DOHH2 (cell line): ENCODE results near the gene FAM83E.

Experiments used
- H3F3A ChIP-seq: fragments of 200-600 bp; sonication (generic), shearing (Covaris generic); 2 replicates; pipeline ENCODE4 v1.6.0; 2016; ENCODE audit warnings: antibody characterized with exemption, mild to moderate bottlenecking; ENCODE audit not compliant: control insufficient read depth, insufficient read depth
- H3K27ac ChIP-seq: fragments of 200-600 bp; sonication (generic); 2 replicates; pipeline ENCODE4 v1.5.1; 2014; ENCODE audit warnings: low read depth, mild to moderate bottlenecking, low read length, moderate library complexity
- H3K27me3 ChIP-seq: fragments of 200-600 bp; sonication (generic); 2 replicates; pipeline ENCODE4 v1.6.1; 2014; ENCODE audit warnings: mild to moderate bottlenecking, low read length, mixed read lengths; ENCODE audit not compliant: control insufficient read depth
- H3K36me3 ChIP-seq: fragments of 200-600 bp; sonication (generic); 2 replicates; pipeline ENCODE4 v1.6.1; 2014; ENCODE audit warnings: mild to moderate bottlenecking, low read length, moderate library complexity, mixed read lengths; ENCODE audit not compliant: control insufficient read depth
- H3K4me1 ChIP-seq: fragments of 200-600 bp; sonication (generic); 2 replicates; pipeline ENCODE4 v1.6.1; 2014; ENCODE audit warnings: mild to moderate bottlenecking, low read length, mixed read lengths; ENCODE audit not compliant: control insufficient read depth
- H3K4me2 ChIP-seq: fragments of 200-600 bp; sonication (generic); 2 replicates; pipeline ENCODE4 v1.6.0; 2014; ENCODE audit warnings: mild to moderate bottlenecking, low read length, moderate library complexity
- H3K4me3 ChIP-seq: fragments of 200-600 bp; sonication (generic); 2 replicates; pipeline ENCODE4 v1.5.1; 2014; ENCODE audit warnings: mild to moderate bottlenecking, low read length, mixed read lengths
- H3K79me2 ChIP-seq: fragments of 200-600 bp; sonication (generic); 2 replicates; pipeline ENCODE4 v1.6.1; 2014; ENCODE audit warnings: mild to moderate bottlenecking, low read length, mixed read lengths; ENCODE audit not compliant: control insufficient read depth
- H3K9me2 ChIP-seq: fragments of 200-600 bp; sonication (generic); replicated peaks from 2 replicates; pipeline ENCODE4 v1.6.1; 2014; ENCODE audit warnings: mild to moderate bottlenecking, low read length, mixed read lengths; ENCODE audit not compliant: control insufficient read depth
- H3K9me3 ChIP-seq: fragments of 200-600 bp; sonication (generic); 2 replicates; pipeline ENCODE4 v1.6.1; 2014; ENCODE audit warnings: antibody characterized with exemption, low read length, mixed read lengths; ENCODE audit not compliant: control insufficient read depth, insufficient read depth
- H4K20me1 ChIP-seq: fragments of 200-600 bp; sonication (generic); 2 replicates; pipeline ENCODE4 v1.6.0; 2014; ENCODE audit warnings: low read depth, mild to moderate bottlenecking, antibody characterized with exemption, low read length, moderate library complexity; ENCODE audit not compliant: control insufficient read depth, insufficient read depth
- CTCF ChIP-seq: fragments of 200-600 bp; sonication (generic); IDR thresholded peaks from one replicate; pipeline ENCODE4 v1.5.1; 2014; ENCODE audit warnings: antibody characterized with exemption, mild to moderate bottlenecking, low read depth, low read length; ENCODE audit not compliant: poor library complexity, severe bottlenecking
- EZH2phosphoT487 ChIP-seq: fragments of 200-600 bp; sonication (generic); IDR thresholded peaks from 2 replicates; pipeline ENCODE4 v1.6.1; 2017; ENCODE audit warnings: borderline replicate concordance, mild to moderate bottlenecking, antibody characterized with exemption, low read length, moderate library complexity, mixed read lengths

The FAM83E gene

GRCh38 chr19:48646722-48647216 lies 31.9 kb upstream of the FAM83E start:
- TF ChIP-seq EZH2phosphoT487 (no peak), CTCF (no peak)

GRCh38 chr19:48646001-48646721 lies 31.3 kb upstream of the FAM83E start, which contains the start of gene CA11:
Gene CA11, minus strand, starts transcription at chr19:48646187. Its CDS starts 555 bp downstream, at chr19:48645632.
- Histone ChIP-seq H3K9me3 (no peaks in the 10 kb centered on the region), H3K27ac (peak within 1 kb of the TSS; percentile 95), H3K4me1 (peaks cover 60% of the 10 kb centered on the region), H3K36me3 (no peaks in the 10 kb centered on the region), H3K79me2 (no peaks in the 10 kb centered on the region), H4K20me1 (no peaks in the 10 kb centered on the region), H3K4me3 (peak within 1 kb of the TSS; percentile 77), H3K27me3 (no peaks in the 10 kb centered on the region), H3K9me2 (no peaks in the 10 kb centered on the region), H3K4me2 (peak within 1 kb of the TSS; percentile 96), H3F3A (peaks cover 29% of the 10 kb centered on the region)
- TF ChIP-seq EZH2phosphoT487 (no peak), CTCF (peak; percentile 89)

More at GRCh38 chr19:48646722-48647216, 31.9 kb upstream of the FAM83E start:
- Histone ChIP-seq H3K4me2 (peak overlapping the region; percentile 96), H3K4me1 (peaks cover 63% of the 10 kb centered on the region), H3F3A (peaks cover 28% of the 10 kb centered on the region), H3K79me2 (no peaks in the 10 kb centered on the region), H3K27me3 (no peaks in the 10 kb centered on the region), H3K9me2 (no peaks in the 10 kb centered on the region), H3K36me3 (no peaks in the 10 kb centered on the region), H3K27ac (peak overlapping the region; percentile 95), H4K20me1 (no peaks in the 10 kb centered on the region), H3K4me3 (peak overlapping the region; percentile 77), H3K9me3 (no peaks in the 10 kb centered on the region)

- H3K36me3 ChIP-seq: no peaks in the 10 kb centered on the region
- H3K9me2 ChIP-seq: no peaks in the 10 kb centered on the region
- no peaks in the 10 kb centered on the region for H4K20me1 ChIP-seq
- peaks cover 58% of the 10 kb centered on the region for H3K4me1 ChIP-seq
- no peaks in the 10 kb centered on the region for H3K27me3 ChIP-seq
- H3K27ac ChIP-seq: peak overlapping the region; percentile 82
- H3K9me3 ChIP-seq: no peaks in the 10 kb centered on the region
- peak overlapping the region; percentile 96 for H3K4me2 ChIP-seq
- peak overlapping the region; percentile 77 for H3K4me3 ChIP-seq
- peaks cover 27% of the 10 kb centered on the region for H3F3A ChIP-seq
- TF ChIP-seq EZH2phosphoT487 (no peak), CTCF (no peak)
- no peaks in the 10 kb centered on the region for H3K79me2 ChIP-seq
These were observed 30.7 kb upstream of the FAM83E start for GRCh38 chr19:48645620-48646000.
